ENCODE results near the gene HOXC4. TPM values are rescaled to one million over a fixed set of nuclear protein-coding genes. Genes with fewer than 3 reads are reported as not detected.

HOXC4 gene
- total RNA-seq, 1 experiment from 2014 or later, result 4.7 TPM

- DNase-seq (ENCODE audit: low read depth), result peak; percentile 39
These were observed 25.1 kb upstream of the HOXC4 start, which contains the start of gene HOXC6 for GRCh38 chr12:54028314-54029201. Gene HOXC6, plus strand, starts transcription at chr12:54028440. Its CDS starts 82 bp downstream, at chr12:54028522.

DNA sequence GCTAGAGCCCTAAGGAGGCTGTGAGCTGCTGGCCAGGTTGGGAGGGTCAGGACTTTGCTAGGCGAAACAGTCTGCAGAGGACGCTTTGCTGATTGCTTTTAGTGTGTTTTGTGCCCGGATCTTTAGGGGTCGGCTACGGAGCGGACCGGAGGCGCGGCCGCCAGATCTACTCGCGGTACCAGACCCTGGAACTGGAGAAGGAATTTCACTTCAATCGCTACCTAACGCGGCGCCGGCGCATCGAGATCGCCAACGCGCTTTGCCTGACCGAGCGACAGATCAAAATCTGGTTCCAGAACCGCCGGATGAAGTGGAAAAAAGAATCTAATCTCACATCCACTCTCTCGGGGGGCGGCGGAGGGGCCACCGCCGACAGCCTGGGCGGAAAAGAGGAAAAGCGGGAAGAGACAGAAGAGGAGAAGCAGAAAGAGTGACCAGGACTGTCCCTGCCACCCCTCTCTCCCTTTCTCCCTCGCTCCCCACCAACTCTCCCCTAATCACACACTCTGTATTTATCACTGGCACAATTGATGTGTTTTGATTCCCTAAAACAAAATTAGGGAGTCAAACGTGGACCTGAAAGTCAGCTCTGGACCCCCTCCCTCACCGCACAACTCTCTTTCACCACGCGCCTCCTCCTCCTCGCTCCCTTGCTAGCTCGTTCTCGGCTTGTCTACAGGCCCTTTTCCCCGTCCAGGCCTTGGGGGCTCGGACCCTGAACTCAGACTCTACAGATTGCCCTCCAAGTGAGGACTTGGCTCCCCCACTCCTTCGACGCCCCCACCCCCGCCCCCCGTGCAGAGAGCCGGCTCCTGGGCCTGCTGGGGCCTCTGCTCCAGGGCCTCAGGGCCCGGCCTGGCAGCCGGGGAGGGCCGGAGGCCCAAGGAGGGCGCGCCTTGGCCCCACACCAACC lies 23.9 kb upstream of the HOXC4 start:
- no peak for DNase-seq (ENCODE audit: low read depth)

DNA sequence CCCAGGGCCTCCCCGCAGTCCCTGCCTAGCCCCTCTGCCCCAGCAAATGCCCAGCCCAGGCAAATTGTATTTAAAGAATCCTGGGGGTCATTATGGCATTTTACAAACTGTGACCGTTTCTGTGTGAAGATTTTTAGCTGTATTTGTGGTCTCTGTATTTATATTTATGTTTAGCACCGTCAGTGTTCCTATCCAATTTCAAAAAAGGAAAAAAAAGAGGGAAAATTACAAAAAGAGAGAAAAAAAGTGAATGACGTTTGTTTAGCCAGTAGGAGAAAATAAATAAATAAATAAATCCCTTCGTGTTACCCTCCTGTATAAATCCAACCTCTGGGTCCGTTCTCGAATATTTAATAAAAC lies 23.2 kb upstream of the HOXC4 start:
- no peak for DNase-seq (ENCODE audit: low read depth)

DNA sequence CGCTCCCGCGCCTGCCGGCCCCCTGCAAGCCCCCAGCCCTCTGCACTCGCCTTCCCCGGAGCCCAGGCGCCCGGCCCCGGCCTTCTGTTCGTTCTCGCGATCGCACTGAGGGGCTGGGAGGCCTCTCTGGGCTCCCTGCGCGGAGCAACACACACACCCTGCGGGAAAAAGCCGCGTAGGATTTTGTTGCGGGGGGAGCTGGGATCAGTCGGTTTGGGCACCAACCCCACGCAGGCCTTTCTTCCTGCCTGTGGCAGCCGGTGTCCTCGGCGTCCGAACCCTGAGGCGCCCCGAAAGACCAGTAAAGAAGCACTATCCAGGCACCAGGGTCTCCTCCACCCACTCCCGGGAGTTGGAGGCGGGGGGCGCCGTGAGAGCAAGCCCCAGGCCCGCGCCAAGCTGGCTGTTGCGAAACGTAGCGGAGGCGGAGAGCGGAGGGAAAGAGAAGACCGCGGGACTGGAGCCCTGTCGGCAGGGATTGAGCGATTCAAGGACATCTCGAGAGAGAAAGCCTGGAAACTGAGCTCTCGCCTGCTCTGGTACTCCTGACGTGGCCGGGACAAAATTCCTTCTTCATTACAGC lies 22.7 kb upstream of the HOXC4 start:
- no peak for DNase-seq (ENCODE audit: low read depth)

DNA sequence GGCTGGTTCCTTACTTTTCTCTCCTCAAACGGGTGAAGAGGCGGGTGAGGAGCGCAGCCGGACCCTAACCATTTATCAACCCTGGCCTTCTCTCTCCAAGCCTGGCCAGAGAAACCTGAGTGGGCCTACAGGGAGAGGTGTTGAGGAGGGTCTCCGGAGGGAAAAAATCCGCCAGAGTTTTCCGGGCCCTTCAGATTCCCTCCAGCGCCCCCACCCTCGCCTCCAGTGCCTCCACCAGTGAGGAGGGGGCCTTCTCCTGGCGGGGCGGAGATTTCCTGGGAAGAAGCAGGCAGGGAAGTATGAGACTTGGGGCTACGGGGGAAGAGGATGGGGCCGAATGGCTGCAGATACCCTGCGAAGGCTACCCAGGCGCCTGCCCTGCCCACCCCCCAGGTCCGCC lies 22.2 kb upstream of the HOXC4 start:
- no peak for DNase-seq (ENCODE audit: low read depth)

DNA sequence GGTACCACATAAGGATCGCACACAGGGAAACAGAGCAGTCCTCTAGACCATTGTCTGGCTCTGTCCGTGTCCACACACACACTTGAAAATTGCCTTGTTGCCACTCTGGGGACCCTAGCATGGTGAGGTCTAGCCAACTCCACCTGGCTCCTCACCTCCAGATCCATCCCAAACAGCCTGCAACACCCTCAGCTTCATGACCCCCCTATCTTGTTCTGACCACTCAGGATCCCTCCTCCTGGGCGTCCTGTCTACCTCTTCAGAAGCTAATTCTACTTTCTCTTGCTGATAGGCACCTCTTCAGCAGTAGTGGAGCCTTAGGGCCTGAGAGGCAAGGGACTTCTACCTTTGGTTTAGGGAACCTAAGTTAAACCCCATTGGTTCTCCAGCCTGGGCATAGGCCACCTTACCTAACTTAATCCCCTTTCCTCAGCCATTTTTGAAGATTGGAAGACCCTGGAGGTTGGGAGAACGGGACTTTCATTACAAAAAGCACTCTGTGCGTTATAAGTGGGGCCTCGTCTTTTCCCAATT lies 21.5 kb upstream of the HOXC4 start:
- no peak for DNase-seq (ENCODE audit: low read depth)

DNA sequence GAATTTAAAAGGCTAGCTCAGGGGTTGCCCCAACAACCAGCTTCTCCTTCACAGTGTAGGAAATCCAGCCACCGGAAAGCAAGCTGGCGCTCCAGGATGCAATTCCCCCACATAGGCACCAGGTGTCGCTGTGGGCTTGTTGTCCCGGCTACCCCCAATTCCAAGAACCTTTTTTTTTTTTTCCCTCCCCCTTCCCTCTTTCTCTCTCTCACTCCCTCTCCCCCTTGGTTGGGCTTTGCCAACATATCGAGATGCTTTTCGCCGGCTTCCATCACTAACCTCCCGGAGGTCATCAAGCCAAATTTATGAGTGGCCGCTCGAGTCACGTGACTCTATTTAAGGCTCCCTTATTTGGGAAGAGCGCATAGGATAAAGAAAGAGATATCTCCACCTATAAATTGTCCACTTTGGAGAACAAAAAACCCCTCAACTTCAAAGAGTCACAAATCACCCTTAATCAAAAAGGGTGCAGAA lies 21.0 kb upstream of the HOXC4 start, which contains the start of gene HOXC5:
Gene HOXC5, plus strand, starts transcription at position 424 of the 474 bp plus-strand sequence. CDS start 73 bp downstream, outside the sequence.
- DNase-seq (ENCODE audit: low read depth), result peak; percentile 83

DNA sequence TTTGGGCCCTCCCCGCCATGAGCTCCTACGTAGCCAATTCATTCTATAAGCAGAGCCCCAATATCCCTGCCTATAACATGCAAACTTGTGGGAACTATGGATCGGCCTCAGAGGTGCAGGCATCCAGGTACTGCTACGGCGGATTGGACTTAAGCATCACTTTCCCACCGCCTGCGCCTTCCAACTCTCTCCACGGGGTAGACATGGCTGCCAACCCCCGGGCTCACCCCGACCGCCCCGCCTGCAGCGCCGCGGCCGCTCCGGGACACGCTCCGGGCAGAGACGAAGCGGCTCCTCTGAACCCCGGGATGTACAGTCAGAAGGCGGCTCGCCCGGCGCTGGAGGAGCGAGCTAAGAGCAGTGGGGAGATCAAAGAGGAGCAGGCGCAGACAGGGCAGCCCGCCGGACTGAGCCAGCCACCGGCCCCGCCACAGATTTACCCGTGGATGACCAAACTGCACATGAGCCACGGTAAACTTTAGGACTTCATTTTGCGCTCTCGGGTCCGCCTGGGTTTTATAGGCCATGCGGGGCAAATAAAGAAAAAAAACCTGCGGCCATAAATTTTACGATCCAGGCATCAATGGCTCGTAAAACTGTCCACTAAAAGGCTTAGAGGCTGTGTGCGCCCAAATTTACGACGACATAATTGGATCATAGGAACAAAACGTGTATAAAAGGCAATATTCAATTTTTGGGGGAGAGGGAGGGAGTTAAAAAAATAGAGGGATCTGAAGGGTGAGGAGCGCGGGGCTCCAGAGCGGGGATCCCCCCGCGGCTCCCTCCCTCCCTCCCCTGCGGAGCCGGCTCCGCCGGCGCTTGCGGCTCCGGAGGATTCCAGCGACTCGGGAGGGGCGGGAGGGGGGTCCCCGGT lies 20.3 kb upstream of the HOXC4 start:
- DNase-seq (ENCODE audit: low read depth), result peak; percentile 64

- DNase-seq (ENCODE audit: low read depth), result peak; percentile 76
These were observed 19.5 kb upstream of the HOXC4 start for GRCh38 chr12:54033980-54034784.

DNA sequence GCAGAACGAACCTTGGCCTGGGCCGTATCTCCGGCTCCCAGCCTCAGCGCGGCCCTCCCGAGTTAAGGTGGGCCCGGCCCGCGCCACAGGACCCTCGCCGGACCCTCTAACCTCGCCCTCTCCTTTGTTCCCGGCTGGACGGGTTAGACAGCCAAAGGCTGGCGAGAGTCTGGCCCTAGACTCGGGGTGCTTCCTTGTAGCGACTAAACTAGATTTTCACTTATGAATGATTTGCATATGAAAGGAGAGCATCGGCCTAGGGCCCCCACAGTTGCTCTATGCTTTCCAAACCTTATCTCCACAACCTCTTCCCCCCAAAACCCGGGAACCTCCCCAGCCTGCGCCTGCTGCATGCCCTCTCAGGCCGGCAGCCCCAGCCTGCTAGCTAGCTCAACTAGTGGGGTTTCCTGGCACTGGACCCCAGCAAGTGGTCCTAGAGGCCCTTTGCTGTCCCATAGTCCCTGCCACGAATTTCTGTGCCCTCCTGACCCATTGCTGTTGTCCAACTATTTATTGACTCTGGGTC lies 18.8 kb upstream of the HOXC4 start:
- DNase-seq (ENCODE audit: low read depth), result no peak

DNA sequence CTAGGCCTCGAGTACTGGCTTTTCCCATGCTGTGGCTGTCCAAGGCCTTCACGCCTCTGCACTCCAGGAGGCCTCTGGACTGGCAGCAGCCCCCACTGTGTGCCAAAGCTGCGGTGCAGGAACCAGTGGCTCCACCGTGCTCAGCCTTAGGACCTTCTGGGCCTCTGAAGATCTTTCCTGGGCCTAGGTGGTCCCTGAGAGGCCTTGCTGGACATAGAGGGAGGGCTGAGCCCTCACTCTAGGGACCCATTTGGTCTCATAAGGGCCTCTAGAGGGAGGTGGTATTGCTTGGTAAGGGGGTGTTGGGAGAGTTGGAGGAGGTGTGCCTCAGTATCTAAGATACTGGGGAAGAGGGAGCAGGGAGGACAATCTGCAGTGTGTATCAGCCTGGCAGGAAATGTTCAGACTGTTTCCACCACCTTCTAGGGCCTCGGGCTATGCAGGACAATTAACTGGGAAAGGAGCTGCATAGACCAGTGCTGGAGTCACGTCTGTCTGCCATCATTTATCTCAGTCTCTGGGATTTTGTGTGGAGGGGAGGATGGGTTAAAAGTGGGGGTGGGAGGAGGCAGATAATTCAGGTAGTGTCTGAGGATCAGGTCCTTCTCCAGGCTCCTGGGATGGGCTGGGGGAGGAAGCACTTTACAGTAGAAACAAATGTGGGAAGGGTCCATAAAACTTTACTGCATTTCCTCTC lies 17.9 kb upstream of the HOXC4 start:
- DNase-seq (ENCODE audit: low read depth), result no peak

DNA sequence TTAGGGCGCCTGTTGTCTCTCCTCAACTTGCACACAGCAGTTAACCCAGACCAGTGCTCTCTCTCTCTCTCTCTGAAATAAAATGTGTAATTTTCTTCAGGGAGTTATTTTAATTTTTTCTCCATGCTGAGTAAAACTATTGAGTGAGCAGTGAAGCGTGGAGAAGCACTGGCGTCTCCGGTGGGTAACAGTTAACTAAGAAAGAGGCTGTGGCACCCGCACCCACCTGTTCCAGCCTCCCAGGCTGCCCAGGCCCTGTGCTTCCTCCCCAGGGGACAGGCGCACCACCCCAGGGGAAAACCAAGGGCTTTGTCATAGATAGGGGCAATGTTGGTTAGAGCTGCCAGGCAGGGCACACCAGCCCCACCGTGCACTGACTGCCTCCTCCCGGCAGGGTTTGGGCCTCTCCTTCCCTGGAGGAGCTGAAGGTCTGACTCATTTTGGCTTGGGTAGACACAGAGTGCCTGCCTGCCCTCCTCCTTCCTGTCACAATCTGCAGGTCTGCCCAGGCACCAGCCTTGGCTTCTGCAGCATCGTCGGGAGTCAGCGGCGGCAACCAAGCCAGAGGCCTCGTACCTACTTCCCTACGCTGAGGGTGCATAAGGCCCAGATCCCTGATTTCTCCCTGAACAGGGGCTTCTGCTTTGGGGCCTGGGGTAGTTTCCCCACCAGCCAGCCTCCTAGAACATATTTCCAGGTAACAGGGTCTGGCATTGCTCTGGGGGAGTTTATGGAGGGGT lies 16.8 kb upstream of the HOXC4 start:
- DNase-seq (ENCODE audit: low read depth), result peak; percentile 57

DNA sequence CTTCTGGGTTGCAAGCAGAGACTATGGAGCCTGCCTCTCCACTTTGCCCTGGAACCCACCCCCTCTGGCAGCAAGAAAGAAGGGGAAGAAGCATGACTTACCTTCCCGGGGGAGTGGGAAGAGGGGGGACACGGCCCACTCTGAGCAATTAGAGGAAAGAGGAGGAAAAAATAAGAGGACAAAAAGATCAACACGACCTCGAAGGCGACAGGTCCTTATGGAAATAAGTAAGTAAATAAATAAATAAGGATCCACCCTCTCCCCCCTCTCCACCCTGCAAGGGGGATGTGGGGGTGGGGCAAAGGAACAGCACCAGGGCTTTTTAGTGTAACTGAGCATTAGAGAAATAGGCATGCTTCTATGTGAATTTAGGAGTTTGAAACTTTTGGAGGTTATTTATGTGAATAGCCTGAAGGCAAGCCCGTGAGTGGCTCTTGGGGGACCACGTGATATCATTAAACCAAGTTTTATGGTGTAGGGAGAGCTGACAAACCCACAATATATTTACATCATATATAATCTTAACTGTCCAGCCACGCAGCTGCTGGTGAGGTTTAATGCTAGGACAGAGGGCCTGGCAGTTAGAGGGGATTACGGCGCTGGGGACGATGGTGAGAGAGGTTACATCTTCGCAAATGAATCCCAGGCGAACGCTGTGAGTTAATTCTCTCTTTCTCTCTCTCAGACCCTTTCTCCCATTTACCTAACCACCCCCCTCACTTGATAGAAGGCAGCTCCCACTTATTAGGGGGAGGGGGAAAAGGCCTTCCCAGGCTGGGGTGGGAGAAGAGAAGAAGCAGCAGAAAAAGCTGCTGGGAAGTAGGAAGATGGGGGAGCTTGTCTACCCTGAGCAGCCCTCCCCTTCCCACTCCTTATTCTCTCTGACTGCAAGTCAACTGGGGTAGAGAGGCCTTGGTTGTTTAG lies 16.0 kb upstream of the HOXC4 start:
- no peak for DNase-seq (ENCODE audit: low read depth)

DNA sequence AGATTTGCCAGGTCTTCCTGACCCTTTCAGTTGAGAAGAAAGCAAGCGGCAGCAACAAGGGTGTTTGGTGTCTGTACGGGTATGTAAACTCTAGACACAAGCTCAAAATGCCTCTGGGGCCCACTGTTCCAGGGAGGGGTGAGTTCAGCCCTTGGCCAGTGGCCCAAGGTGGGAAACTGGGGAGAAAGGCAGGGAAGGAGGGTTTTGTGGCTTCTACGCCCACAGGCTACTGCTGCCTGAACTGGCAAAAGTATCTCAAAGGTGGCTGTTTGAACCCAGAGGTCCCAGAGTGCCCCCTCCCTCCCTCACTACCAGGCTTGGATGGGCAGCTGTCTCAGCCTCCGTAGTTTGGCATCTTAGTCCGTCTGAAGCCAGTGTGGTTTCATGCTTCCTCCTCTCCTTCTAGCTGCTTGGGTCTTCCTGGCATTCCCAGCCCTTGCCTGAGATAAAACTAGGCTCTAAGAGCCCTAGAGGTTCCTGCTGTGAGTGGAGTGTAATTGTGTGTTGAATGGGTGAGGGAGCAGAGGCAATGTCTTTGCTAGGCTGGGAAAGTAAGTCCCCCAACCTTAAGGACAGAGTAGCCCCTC lies 15.3 kb upstream of the HOXC4 start:
- DNase-seq (ENCODE audit: low read depth), result no peak

- no peak for DNase-seq (ENCODE audit: low read depth)
These were observed 14.7 kb upstream of the HOXC4 start for GRCh38 chr12:54038871-54039414.

- DNase-seq (ENCODE audit: low read depth), result no peak
These were observed 14.1 kb upstream of the HOXC4 start for GRCh38 chr12:54039417-54040147.
